ENCODE results near the gene STC2. TPM values are rescaled to one million over a fixed set of nuclear protein-coding genes. Genes with fewer than 3 reads are reported as not detected.

Gene STC2
- polyA plus RNA-seq, 3 donors: not detected

- Histone ChIP-seq H3K4me2 (replicated peaks; ENCODE audit: extremely low read depth, low read length, poor library complexity, severe bottlenecking) (no peak overlapping the region), H2AFZ (ENCODE audit: insufficient read depth, low read depth, low read length, poor library complexity, severe bottlenecking) (no peak overlapping the region), H3K79me2 (ENCODE audit: insufficient read depth, low read length) (no peaks in the 10 kb centered on the region), H3K4me3 (replicated peaks in 1 of 3; ENCODE audit: low read depth in 2 of 3, low read length in 3 of 3) (no peak overlapping the region), H3K9ac (ENCODE audit: insufficient read depth, low read length, poor library complexity, severe bottlenecking) (no peak overlapping the region), H3K9me3 (replicated peaks in 1 of 2; ENCODE audit: control insufficient read depth in 1 of 2, insufficient read depth in 1 of 2, low read length in 2 of 2) (peaks cover 8 to 10% of the 10 kb centered on the region in 2 donors), H3K27me3 (ENCODE audit: control insufficient read depth in 2 of 2, insufficient read depth in 2 of 2, low read length in 2 of 2) (peaks cover 0 to 17% of the 10 kb centered on the region in 2 donors), H3K36me3 (replicated peaks in 1 of 2; ENCODE audit: control insufficient read depth in 1 of 2, insufficient read depth in 2 of 2, low read length in 2 of 2) (no peaks in the 10 kb centered on the region), H3K4me1 (ENCODE audit: control insufficient read depth in 1 of 2, insufficient read depth in 2 of 2, low read length in 2 of 2) (peaks cover 0 to 8% of the 10 kb centered on the region in 2 donors), H4K20me1 (ENCODE audit: insufficient read depth, low read length) (no peaks in the 10 kb centered on the region), H3K27ac (ENCODE audit: low read depth in 1 of 2, low read length in 2 of 2) (no peak overlapping the region)
- Mint-ChIP-seq H3K4me1 (peaks cover 11% of the 10 kb centered on the region), H3K36me3 (no peaks in the 10 kb centered on the region), H3K27ac (no peak overlapping the region), H3K9me3 (peaks cover 6 to 18% (median 10%) of the 10 kb centered on the region in 7 donors), H3K27me3 (ENCODE audit: low read depth in 3 of 3) (peaks cover 3 to 33% (median 20%) of the 10 kb centered on the region in 3 donors), H3K4me3 (no peak overlapping the region)
- WGBS (ENCODE audit: insufficient coverage): 71% methylated on average over 1 of the region's 3 CpGs
- no peak for DNase-seq
- intact Hi-C loops (cut with micrococcal nuclease): no loop called here
- TF ChIP-seq CTCF (IDR thresholded peaks at IDR 0.05): no peak
These were observed 20.5 kb downstream of the STC2 start for GRCh38 chr5:173307695-173308094.

GRCh38 chr5:173306695-173307094, 21.5 kb downstream of the STC2 start:
- intact Hi-C loops (cut with micrococcal nuclease): no loop called here
- no peak for DNase-seq
- no peaks in the 10 kb centered on the region for H4K20me1 ChIP-seq (ENCODE audit: insufficient read depth, low read length)
- H3K9ac ChIP-seq (ENCODE audit: insufficient read depth, low read length, poor library complexity, severe bottlenecking): no peak overlapping the region
- Mint-ChIP-seq H3K4me1 (peaks cover 12% of the 10 kb centered on the region), H3K36me3 (no peaks in the 10 kb centered on the region), H3K27ac (no peak overlapping the region), H3K9me3 (peaks cover 6 to 18% (median 10%) of the 10 kb centered on the region in 7 donors), H3K4me3 (no peak overlapping the region), H3K27me3 (ENCODE audit: low read depth in 3 of 3) (peaks cover 3 to 34% (median 21%) of the 10 kb centered on the region in 3 donors)
- peaks cover 0 to 8% of the 10 kb centered on the region in 2 donors for H3K4me1 ChIP-seq (ENCODE audit: control insufficient read depth in 1 of 2, insufficient read depth in 2 of 2, low read length in 2 of 2)
- peaks cover 8 to 10% of the 10 kb centered on the region in 2 donors for H3K9me3 ChIP-seq (replicated peaks in 1 of 2; ENCODE audit: control insufficient read depth in 1 of 2, insufficient read depth in 1 of 2, low read length in 2 of 2)
- peaks cover 0 to 21% of the 10 kb centered on the region in 2 donors for H3K27me3 ChIP-seq (ENCODE audit: control insufficient read depth in 2 of 2, insufficient read depth in 2 of 2, low read length in 2 of 2)
- TF ChIP-seq CTCF (IDR thresholded peaks at IDR 0.05): no peak
- no peak overlapping the region for H3K27ac ChIP-seq (ENCODE audit: low read depth in 1 of 2, low read length in 2 of 2)
- H3K36me3 ChIP-seq (replicated peaks in 1 of 2; ENCODE audit: control insufficient read depth in 1 of 2, insufficient read depth in 2 of 2, low read length in 2 of 2): no peaks in the 10 kb centered on the region
- no peaks in the 10 kb centered on the region for H3K79me2 ChIP-seq (ENCODE audit: insufficient read depth, low read length)
- no peak overlapping the region for H2AFZ ChIP-seq (ENCODE audit: insufficient read depth, low read depth, low read length, poor library complexity, severe bottlenecking)
- no peak overlapping the region for H3K4me2 ChIP-seq (replicated peaks; ENCODE audit: extremely low read depth, low read length, poor library complexity, severe bottlenecking)
- 94% methylated on average over 3 of the region's 3 CpGs for WGBS (ENCODE audit: insufficient coverage)
- H3K4me3 ChIP-seq (replicated peaks in 1 of 3; ENCODE audit: low read depth in 2 of 3, low read length in 3 of 3): no peak overlapping the region
